ENCODE data around the gene LRRC41. TPM values are rescaled to one million over a fixed set of nuclear protein-coding genes. Genes with fewer than 3 reads are reported as not detected.

The LRRC41 gene
- total and polyA plus RNA-seq, 2 of the 13 experiments (the other 11 are each of a cell fraction or from before 2014, with no cell fraction given) = 48.1 to 53.6 TPM

DNA sequence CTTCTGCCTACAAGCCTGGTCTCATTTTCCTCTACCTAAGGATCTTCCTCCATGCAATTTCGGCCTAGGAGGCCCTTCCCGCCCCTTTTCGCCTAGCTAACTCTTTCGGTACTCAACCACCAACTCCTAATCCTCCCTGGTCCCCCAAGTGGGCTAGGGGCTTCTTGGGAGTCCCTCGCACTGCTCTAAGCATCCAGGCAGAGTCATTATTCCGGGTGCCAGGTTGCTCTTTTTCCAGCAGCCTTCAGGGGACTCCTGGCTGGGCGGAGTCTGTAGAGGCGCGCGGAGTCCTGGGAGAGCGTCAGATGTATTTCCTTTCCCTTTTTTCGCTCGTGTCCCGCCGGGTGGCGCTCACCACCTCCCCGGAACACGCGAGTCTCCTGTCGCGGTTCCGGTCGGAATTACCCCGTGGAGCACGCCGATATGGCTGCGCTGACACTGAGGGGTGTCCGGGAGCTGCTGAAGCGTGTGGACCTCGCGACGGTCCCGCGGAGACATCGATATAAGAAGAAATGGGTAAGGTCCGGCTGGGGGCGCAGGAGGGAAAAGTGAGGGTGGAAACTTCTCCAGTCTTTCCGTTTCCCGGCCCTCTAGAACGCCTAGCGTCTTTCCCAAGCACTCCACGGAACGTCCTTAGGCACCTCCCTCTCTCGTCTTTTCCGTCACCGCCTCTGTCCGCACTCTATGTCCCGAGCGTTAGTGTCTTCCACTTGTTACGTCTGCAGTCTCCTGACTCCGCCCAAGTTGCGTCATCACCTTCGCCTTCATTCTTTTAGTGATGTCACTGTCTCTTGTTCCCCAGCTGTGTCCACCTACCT, 37.2 kb upstream of the LRRC41 start, which contains the start of gene NSUN4 (continued):
- TF ChIP-seq, protein P1, sequence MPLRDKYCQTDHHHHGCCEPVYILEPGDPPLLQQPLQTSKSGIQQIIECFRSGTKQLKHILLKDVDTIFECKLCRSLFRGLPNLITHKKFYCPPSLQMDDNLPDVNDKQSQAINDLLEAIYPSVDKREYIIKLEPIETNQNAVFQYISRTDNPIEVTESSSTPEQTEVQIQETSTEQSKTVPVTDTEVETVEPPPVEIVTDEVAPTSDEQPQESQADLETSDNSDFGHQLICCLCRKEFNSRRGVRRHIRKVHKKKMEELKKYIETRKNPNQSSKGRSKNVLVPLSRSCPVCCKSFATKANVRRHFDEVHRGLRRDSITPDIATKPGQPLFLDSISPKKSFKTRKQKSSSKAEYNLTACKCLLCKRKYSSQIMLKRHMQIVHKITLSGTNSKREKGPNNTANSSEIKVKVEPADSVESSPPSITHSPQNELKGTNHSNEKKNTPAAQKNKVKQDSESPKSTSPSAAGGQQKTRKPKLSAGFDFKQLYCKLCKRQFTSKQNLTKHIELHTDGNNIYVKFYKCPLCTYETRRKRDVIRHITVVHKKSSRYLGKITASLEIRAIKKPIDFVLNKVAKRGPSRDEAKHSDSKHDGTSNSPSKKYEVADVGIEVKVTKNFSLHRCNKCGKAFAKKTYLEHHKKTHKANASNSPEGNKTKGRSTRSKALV (CRISPR knock-in tag; IDR thresholded peaks at IDR 0.05) = peak; percentile 76; the same call in 1 of the 2 replicates
- TF ChIP-seq GLI4 (CRISPR knock-in tag; IDR thresholded peaks at IDR 0.05; ENCODE audit: borderline replicate concordance) (no peak; the same call in 1 of the 2 replicates), RFX3 (CRISPR knock-in tag; IDR thresholded peaks at IDR 0.05) (no peak), RBAK (CRISPR knock-in tag; IDR thresholded peaks at IDR 0.05) (no peak), ZNF577 (CRISPR knock-in tag; IDR thresholded peaks at IDR 0.05; ENCODE audit: borderline replicate concordance, low read depth) (no peak), KDM5B (CRISPR knock-in tag; IDR thresholded peaks at IDR 0.05; ENCODE audit: borderline replicate concordance) (peak; percentile 54; the same call in 1 of the 2 replicates), USF2 (IDR thresholded peaks at IDR 0.05; ENCODE audit: low read depth, low read length) (no peak), USF2 (CRISPR knock-in tag; IDR thresholded peaks at IDR 0.05; ENCODE audit: borderline replicate concordance) (0 out of 2 replicates have a peak, but pooled peaks have one; percentile 13), TRAFD1 (CRISPR knock-in tag; IDR thresholded peaks at IDR 0.05; ENCODE audit: borderline replicate concordance) (no peak), SRSF1 (optimal IDR thresholded peaks at IDR 0.05; ENCODE audit: low read depth, low read length) (peak; percentile 61), CERS6 (CRISPR knock-in tag; IDR thresholded peaks at IDR 0.05) (no peak), NBN (conservative IDR thresholded peaks at IDR 0.05) (no peak), TEAD3 (CRISPR knock-in tag; optimal IDR thresholded peaks at IDR 0.05; ENCODE audit: borderline replicate concordance) (peak; percentile 76), TOE1 (CRISPR knock-in tag; IDR thresholded peaks at IDR 0.05) (no peak), ZNF563 (CRISPR knock-in tag; IDR thresholded peaks at IDR 0.05) (0 out of 2 replicates have a peak, but pooled peaks have one; percentile 19), PCBP2 (optimal IDR thresholded peaks at IDR 0.05; ENCODE audit: low read depth, low read length, poor library complexity, severe bottlenecking) (no peak), ZNF569 (CRISPR knock-in tag; IDR thresholded peaks at IDR 0.05; ENCODE audit: borderline replicate concordance) (no peak), ZBTB7A (CRISPR knock-in tag; IDR thresholded peaks at IDR 0.05) (0 out of 2 replicates have a peak, but pooled peaks have one; percentile 38), SIN3B (IDR thresholded peaks at IDR 0.05; ENCODE audit: low read length) (peak; percentile 28; the same call in 1 of the 2 replicates), ADNP (CRISPR knock-in tag; IDR thresholded peaks at IDR 0.05) (no peak)
- TF ChIP-seq, protein P2, sequence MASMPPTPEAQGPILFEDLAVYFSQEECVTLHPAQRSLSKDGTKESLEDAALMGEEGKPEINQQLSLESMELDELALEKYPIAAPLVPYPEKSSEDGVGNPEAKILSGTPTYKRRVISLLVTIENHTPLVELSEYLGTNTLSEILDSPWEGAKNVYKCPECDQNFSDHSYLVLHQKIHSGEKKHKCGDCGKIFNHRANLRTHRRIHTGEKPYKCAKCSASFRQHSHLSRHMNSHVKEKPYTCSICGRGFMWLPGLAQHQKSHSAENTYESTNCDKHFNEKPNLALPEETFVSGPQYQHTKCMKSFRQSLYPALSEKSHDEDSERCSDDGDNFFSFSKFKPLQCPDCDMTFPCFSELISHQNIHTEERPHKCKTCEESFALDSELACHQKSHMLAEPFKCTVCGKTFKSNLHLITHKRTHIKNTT (CRISPR knock-in tag; IDR thresholded peaks at IDR 0.05) = no peak
